Mucosa of rectum (tissue), 2 donors: ENCODE results near the gene GOLGA3.
"Not testable (repeated sequence)": the region's sequence is repeated elsewhere in the genome, so short reads cannot be mapped to it uniquely, and the experiment has no call there.

Source experiments
- H3K27ac ChIP-seq, 2 donors: one replicate each; pipeline ENCODE4 v1.7.0; 2013; ENCODE audit warnings: inconsistent platforms in 2 of 2, low read depth in 2 of 2, low read length in 2 of 2
- H3K27me3 ChIP-seq, 2 donors: one replicate each; pipeline ENCODE4 v1.7.0; 2013; ENCODE audit warnings: low read length in 2 of 2; ENCODE audit not compliant: control insufficient read depth in 2 of 2, insufficient read depth in 2 of 2
- H3K36me3 ChIP-seq, 2 donors: one replicate each; pipeline ENCODE4 v1.7.0; 2013; ENCODE audit warnings: low read length in 2 of 2; ENCODE audit not compliant: control insufficient read depth in 2 of 2, insufficient read depth in 2 of 2
- H3K4me1 ChIP-seq, 2 donors: one replicate each; pipeline ENCODE4 v1.7.0; 2013; ENCODE audit warnings: low read length in 2 of 2, mild to moderate bottlenecking in 1 of 2; ENCODE audit not compliant: control insufficient read depth in 2 of 2, insufficient read depth in 2 of 2
- H3K4me3 ChIP-seq, 2 donors: one replicate each; pipeline ENCODE4 v1.7.0; 2013; ENCODE audit warnings: low read length in 2 of 2
- H3K9ac ChIP-seq, 2 donors: one replicate each; pipeline ENCODE4 v1.7.0; 2013; ENCODE audit warnings: low read length in 2 of 2, low read depth in 1 of 2, mild to moderate bottlenecking in 1 of 2
- H3K9me3 ChIP-seq, 2 donors: one replicate each; pipeline ENCODE4 v1.7.0; 2013; ENCODE audit warnings: low read length in 2 of 2; ENCODE audit not compliant: control insufficient read depth in 2 of 2
- donor health status: healthy.
- donor health status: Normal muscosa, but diverticular disease.

The GOLGA3 gene

DNA sequence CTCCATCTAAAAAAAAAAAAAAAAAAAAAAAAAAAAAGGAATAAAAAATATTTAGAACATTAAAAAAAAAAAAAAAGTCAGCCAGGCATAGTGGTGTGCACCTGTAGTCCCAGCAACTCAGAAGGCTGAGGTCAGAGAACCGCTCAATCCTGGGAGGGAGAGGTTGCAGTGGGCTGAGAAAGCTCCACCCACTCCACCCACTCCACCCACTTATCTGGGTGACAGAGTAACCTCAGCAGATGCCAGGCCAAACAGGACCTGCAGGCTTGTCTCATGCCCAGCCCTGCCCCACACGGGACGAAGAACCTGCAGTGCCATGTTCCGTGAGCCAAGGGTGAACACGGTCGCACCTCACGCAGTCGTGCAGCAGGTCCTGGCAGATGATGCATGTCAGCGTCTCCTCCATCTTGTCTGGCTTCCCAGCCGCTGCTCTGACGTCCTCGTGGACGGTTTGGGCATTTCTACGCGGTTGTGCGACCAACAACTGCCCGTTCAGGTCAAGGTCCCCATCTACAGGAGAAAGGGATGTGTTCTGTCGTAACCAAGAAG is 30.1 kb upstream of the GOLGA3 start:
- Histone ChIP-seq H3K4me1 (no peaks in the 10 kb centered on the region), H3K9me3 (no peaks in the 10 kb centered on the region), H3K27me3 (no peaks in the 10 kb centered on the region), H3K27ac (no peak overlapping the region), H3K36me3 (peaks cover 49 to 63% of the 10 kb centered on the region in 2 donors), H3K9ac (no peak overlapping the region), H3K4me3 (no peak overlapping the region)

DNA sequence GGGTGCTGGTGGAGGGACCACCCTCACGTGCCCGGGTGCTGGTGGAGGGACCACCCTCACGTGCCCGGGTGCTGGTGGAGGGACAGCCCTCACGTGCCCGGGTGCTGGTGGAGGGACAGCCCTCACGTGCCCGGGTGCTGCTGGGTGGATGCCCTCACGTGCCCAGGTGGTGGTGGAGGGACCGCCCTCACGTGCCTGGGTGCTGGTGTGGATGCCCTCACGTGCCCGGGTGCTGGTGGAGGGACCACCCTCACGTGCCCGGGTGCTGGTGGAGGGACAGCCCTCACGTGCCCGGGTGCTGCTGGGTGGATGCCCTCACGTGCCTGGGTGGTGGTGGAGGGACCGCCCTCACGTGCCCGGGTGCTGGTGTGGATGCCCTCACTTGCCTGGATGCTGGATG is 28.4 kb upstream of the GOLGA3 start:
- H3K4me3 ChIP-seq, H3K27me3 ChIP-seq, H3K27ac ChIP-seq, H3K4me1 ChIP-seq, H3K9ac ChIP-seq, H3K9me3 ChIP-seq: not testable (repeated sequence)
- H3K36me3 ChIP-seq: peaks cover 64 to 74% of the 10 kb centered on the region in 2 donors

DNA sequence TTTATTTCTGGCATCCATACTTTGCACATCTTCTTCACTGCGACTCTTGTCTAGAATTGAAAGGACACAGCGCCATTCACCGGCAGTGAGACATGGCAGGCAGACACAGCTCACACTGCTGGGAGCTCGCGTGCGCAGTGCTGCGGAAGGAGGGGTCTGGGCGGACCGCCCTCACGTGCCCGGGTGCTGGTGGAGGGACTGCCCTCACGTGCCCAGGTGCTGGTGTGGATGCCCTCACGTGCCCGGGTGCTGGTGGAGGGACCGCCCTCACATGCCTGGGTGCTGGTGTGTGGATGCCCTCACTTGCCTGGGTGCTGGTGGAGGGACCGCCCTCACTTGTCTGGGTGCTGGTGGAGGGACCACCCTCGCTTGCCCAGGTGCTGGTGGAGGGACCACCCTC is 27.9 kb upstream of the GOLGA3 start:
- Histone ChIP-seq H3K27ac (no peak overlapping the region), H3K4me3 (no peak overlapping the region), H3K27me3 (no peaks in the 10 kb centered on the region), H3K9me3 (no peaks in the 10 kb centered on the region), H3K36me3 (peaks cover 64 to 73% of the 10 kb centered on the region in 2 donors), H3K9ac (no peak overlapping the region), H3K4me1 (no peaks in the 10 kb centered on the region)

GRCh38 chr12:132855211-132855610 is 26.5 kb upstream of the GOLGA3 start:
- not testable (repeated sequence) for H3K4me3 ChIP-seq, H3K9ac ChIP-seq, H3K27me3 ChIP-seq, H3K9me3 ChIP-seq, H3K27ac ChIP-seq, H3K4me1 ChIP-seq
- H3K36me3 ChIP-seq: peaks cover 64 to 72% of the 10 kb centered on the region in 2 donors

GRCh38 chr12:132853285-132854092 is 24.8 kb upstream of the GOLGA3 start:
- Histone ChIP-seq H3K4me3 (no peak overlapping the region), H3K4me1 (no peaks in the 10 kb centered on the region), H3K36me3 (peaks cover 64% of the 10 kb centered on the region in 2 donors)

DNA sequence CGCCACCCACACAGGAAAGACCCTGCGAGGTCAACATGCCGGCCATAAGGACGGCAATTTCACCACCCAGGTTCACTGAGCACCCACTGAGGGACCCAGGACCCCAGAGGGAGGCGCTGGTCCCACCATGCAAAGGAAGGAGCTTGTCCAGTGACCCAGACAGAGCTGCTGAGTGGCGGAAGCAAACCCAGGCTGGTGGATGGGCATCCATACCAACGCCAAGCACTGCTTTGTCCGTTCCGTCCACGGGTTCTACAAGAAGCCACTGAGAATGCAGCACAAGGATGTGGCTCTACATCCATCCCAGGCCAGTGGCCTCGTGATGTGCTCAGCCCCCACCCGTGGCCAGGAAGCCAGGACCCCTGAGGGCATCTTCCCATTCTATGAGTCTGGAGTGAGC is 23.8 kb upstream of the GOLGA3 start:
- Histone ChIP-seq H3K4me1 (no peaks in the 10 kb centered on the region), H3K9ac (no peak overlapping the region), H3K9me3 (no peaks in the 10 kb centered on the region), H3K27me3 (no peaks in the 10 kb centered on the region), H3K4me3 (no peak overlapping the region), H3K27ac (no peak overlapping the region), H3K36me3 (peaks cover 66 to 69% of the 10 kb centered on the region in 2 donors)

More at GRCh38 chr12:132853285-132854092, 24.8 kb upstream of the GOLGA3 start:
- Histone ChIP-seq H3K27ac (no peak overlapping the region), H3K9me3 (no peaks in the 10 kb centered on the region), H3K27me3 (no peaks in the 10 kb centered on the region), H3K9ac (no peak overlapping the region)

DNA sequence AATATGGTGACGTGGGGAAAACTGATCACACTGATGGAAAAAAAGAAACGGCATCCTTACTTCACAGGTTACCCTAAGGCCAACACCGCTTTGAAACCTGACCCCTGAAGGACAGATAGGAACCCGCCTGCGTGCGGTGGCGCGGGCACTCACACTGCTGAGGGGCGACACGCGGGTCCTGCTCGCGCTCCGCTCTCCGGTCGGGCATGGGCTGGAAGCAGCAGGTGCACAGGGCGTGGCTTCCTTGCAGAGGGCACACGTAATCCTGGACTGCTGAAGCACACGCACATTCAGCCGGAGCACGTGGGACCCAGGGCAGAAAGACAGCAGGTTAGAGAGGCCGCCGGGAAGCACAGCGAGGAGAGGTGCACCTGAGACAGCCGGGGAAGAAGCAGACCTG is 22.8 kb upstream of the GOLGA3 start:
- Histone ChIP-seq H3K9me3 (no peaks in the 10 kb centered on the region), H3K9ac (no peak overlapping the region), H3K36me3 (peaks cover 68 to 69% of the 10 kb centered on the region in 2 donors), H3K4me3 (no peak overlapping the region), H3K27me3 (no peaks in the 10 kb centered on the region), H3K4me1 (no peaks in the 10 kb centered on the region), H3K27ac (no peak overlapping the region)

DNA sequence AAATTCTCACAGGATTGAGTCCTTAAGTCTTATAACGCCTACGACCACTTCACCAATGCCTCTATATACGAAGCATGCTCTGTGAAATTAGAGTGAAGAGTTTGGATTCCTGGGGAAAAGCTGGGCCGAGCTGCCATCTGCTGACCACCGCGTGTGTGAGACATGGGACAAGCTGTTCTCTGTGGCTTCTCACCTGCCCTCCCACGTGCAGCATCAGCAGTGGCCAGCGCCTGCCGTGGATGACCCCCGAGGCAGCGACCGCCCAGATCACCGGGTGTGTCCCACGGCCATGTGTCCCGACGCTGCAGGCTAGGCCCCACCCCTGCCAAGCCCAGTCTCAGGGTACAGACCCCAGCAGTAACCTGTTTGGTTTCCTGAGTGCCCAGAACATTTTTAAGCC is 21.6 kb upstream of the GOLGA3 start:
- H3K27me3 ChIP-seq: no peaks in the 10 kb centered on the region
- H3K36me3 ChIP-seq: peaks cover 62 to 63% of the 10 kb centered on the region in 2 donors

GRCh38 chr12:132848521-132848920 is 19.9 kb upstream of the GOLGA3 start:
- Histone ChIP-seq H3K36me3 (peaks cover 58 to 59% of the 10 kb centered on the region in 2 donors), H3K9ac (no peak overlapping the region), H3K27ac (no peak overlapping the region)

More for the DNA sequence above, 21.6 kb upstream of the GOLGA3 start:
- no peak overlapping the region for H3K27ac ChIP-seq
- H3K4me3 ChIP-seq: no peak overlapping the region
- H3K9ac ChIP-seq: no peak overlapping the region
- no peaks in the 10 kb centered on the region for H3K9me3 ChIP-seq
- no peaks in the 10 kb centered on the region for H3K4me1 ChIP-seq

DNA sequence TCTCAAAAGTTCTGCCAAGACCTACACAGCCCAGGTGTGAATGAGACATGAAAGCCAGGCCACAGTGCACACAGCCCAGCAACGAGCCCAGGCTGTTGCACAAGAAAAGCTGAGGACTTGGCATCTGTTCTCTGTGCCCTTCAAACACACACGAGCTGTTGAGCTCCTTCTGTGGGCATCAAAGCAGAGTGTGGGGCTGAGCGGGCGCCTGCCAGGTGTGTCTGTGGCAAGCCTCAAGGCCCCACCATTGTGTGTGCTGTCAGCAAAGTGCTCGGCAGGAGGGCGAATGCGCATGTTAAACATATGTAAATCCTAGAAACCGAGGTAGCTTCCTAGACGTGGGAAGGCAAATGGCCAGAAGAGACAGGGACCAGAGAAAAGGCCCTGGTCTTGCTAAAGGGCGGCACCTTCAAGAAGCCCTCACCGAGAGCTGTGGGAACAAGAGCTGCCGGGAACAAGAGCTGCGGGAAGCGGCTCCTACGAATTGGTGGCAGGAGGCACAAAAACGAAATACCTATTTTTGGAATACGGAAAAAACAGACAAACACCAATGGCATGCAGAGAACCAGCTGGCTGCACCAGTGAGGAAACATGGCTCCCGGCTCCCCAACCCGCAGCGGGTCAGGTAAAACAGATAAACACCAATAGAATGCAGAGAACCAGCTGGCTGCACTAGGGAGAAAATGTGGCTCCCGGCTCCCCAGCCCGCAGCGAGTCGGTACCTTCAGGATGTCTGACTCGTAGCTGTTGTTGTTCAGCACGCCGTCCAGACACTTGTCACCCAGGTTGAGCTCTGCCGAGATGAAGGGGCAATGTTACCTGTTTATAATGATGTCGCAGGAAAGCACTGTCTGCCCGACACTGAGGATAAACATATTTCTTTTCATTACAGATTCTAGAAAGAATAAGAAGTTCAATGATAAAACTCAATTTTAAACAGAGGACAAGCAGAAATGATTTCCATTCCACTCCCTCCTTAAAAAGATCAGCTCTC is 19.0 kb upstream of the GOLGA3 start:
- Histone ChIP-seq H3K4me3 (no peak overlapping the region), H3K9me3 (no peaks in the 10 kb centered on the region), H3K36me3 (peaks cover 55% of the 10 kb centered on the region in 2 donors), H3K27ac (no peak overlapping the region), H3K9ac (no peak overlapping the region), H3K27me3 (no peaks in the 10 kb centered on the region), H3K4me1 (no peaks in the 10 kb centered on the region)

More at GRCh38 chr12:132848521-132848920, 19.9 kb upstream of the GOLGA3 start:
- H3K4me1 ChIP-seq: no peaks in the 10 kb centered on the region
- H3K4me3 ChIP-seq: no peak overlapping the region
- H3K9me3 ChIP-seq: no peaks in the 10 kb centered on the region
- H3K27me3 ChIP-seq: no peaks in the 10 kb centered on the region
